Suprapubic skin (tissue), 4 donors: ENCODE measurements around the gene NHSL2. TPM values are rescaled to one million over a fixed set of nuclear protein-coding genes. Genes with fewer than 3 reads are reported as not detected.

ENCODE experiments used
- DNase-seq, 2 donors: peaks; one replicate each; pipeline ENCODE4 v3.0.0-alpha.2; 2019; ENCODE audit warnings: low spot score in 2 of 2
- H3K27ac ChIP-seq: fragments of 200-600 bp; sonication (generic); one replicate; pipeline ENCODE4 v1.5.1; 2019
- H3K27me3 ChIP-seq: fragments of 200-600 bp; sonication (generic); one replicate; pipeline ENCODE4 v1.5.1; 2019
- H3K36me3 ChIP-seq: fragments of 200-600 bp; sonication (generic); one replicate; pipeline ENCODE4 v1.5.1; 2019
- H3K4me1 ChIP-seq: fragments of 200-600 bp; sonication (generic); one replicate; pipeline ENCODE4 v1.5.1; 2019
- H3K4me3 ChIP-seq: fragments of 200-600 bp; sonication (generic); one replicate; pipeline ENCODE4 v1.5.1; 2019; ENCODE audit warnings: mild to moderate bottlenecking
- H3K9me3 ChIP-seq: fragments of 200-600 bp; sonication (generic); one replicate; pipeline ENCODE4 v1.5.1; 2019
- CTCF ChIP-seq, 2 donors: fragments of 200-600 bp in 1 of 2; fragments of 450-650 bp in 1 of 2; sonication (generic) in 1 of 2; IDR thresholded peaks; one replicate each; pipeline ENCODE4 v1.5.1; 2016 to 2019; ENCODE audit warnings: antibody characterized with exemption in 2 of 2, mild to moderate bottlenecking in 1 of 2, moderate library complexity in 1 of 2
- EP300 ChIP-seq: sonication (generic); formaldehyde crosslinking; IDR thresholded peaks from one replicate; pipeline ENCODE4 v1.6.1; 2017; ENCODE audit warnings: antibody characterized with exemption
- POLR2A ChIP-seq, 2 donors: fragments of 450-650 bp; IDR thresholded peaks; one replicate each; pipeline ENCODE4 v1.6.1; 2017; ENCODE audit warnings: antibody characterized with exemption in 2 of 2, mild to moderate bottlenecking in 2 of 2, moderate library complexity in 2 of 2
- POLR2AphosphoS5 ChIP-seq, 3 donors: sonication (generic); formaldehyde crosslinking; IDR thresholded peaks; one replicate each; pipeline ENCODE4 v1.6.1; 2017; ENCODE audit warnings: antibody characterized with exemption in 3 of 3
- WGBS: methylation state at CpG from one replicate; pipeline ENCODE4 v1.1.5; 2018; 5-methylcytosine and 5-hydroxymethylcytosine counted together
- total RNA-seq, 4 donors: library from RNA; depleted of rRNA; stranded (reverse); fragments of >200 nt; gene quantifications; one replicate each; pipeline ENCODE4 v1.1.0, GENCODE V29; 2016

The NHSL2 gene
- total RNA-seq, 4 donors from 2014 or later: 2.0 to 4.7 (median 3.0) TPM

GRCh38 chrX:72030431-72030830 is 119.8 kb downstream of the NHSL2 start:
- no peaks in the 10 kb centered on the region for H3K27me3 ChIP-seq
- H3K9me3 ChIP-seq: no peaks in the 10 kb centered on the region
- no peak overlapping the region for H3K27ac ChIP-seq
- no peak for TF ChIP-seq EP300
- H3K4me1 ChIP-seq: peaks cover 3% of the 10 kb centered on the region
- no peak for DNase-seq
- no peaks in the 10 kb centered on the region for H3K36me3 ChIP-seq
- WGBS: 68% methylated on average over 3 of the region's 3 CpGs
- no peak overlapping the region for H3K4me3 ChIP-seq

GRCh38 chrX:72031118-72031517 is 120.5 kb downstream of the NHSL2 start:
- no peak overlapping the region for H3K4me3 ChIP-seq
- TF ChIP-seq POLR2AphosphoS5 (IDR thresholded peaks at IDR 0.05): no peak
- TF ChIP-seq POLR2A (IDR thresholded peaks at IDR 0.05): no peak
- no peak for TF ChIP-seq EP300
- no peaks in the 10 kb centered on the region for H3K9me3 ChIP-seq
- H3K36me3 ChIP-seq: no peaks in the 10 kb centered on the region
- peaks cover 3% of the 10 kb centered on the region for H3K4me1 ChIP-seq
- H3K27ac ChIP-seq: no peak overlapping the region
- H3K27me3 ChIP-seq: no peaks in the 10 kb centered on the region
- 40% methylated on average over 1 of the region's 1 CpG for WGBS
- DNase-seq: no peak

GRCh38 chrX:72031634-72032033 is 121.0 kb downstream of the NHSL2 start:
- H3K4me3 ChIP-seq: no peak overlapping the region
- no peaks in the 10 kb centered on the region for H3K27me3 ChIP-seq
- DNase-seq: no peak
- no peaks in the 10 kb centered on the region for H3K36me3 ChIP-seq
- whole genome bisulfite sequencing: 63% methylated on average over 5 of the region's 5 CpGs
- peaks cover 3% of the 10 kb centered on the region for H3K4me1 ChIP-seq
- no peak overlapping the region for H3K27ac ChIP-seq
- no peaks in the 10 kb centered on the region for H3K9me3 ChIP-seq
- TF ChIP-seq EP300 (no peak), POLR2AphosphoS5 (IDR thresholded peaks at IDR 0.05) (no peak), POLR2A (IDR thresholded peaks at IDR 0.05) (no peak), CTCF (IDR thresholded peaks at IDR 0.05) (no peak)

GRCh38 chrX:72037601-72038000 is 127.0 kb downstream of the NHSL2 start:
- Histone ChIP-seq H3K36me3 (no peaks in the 10 kb centered on the region), H3K9me3 (no peaks in the 10 kb centered on the region), H3K4me3 (no peak overlapping the region), H3K4me1 (no peaks in the 10 kb centered on the region), H3K27ac (no peak overlapping the region), H3K27me3 (no peaks in the 10 kb centered on the region)
- 52% methylated on average over 2 of the region's 2 CpGs for WGBS
- TF ChIP-seq POLR2A (IDR thresholded peaks at IDR 0.05): no peak
- no peak for TF ChIP-seq POLR2AphosphoS5 (IDR thresholded peaks at IDR 0.05)
- no peak for TF ChIP-seq EP300
- TF ChIP-seq CTCF (IDR thresholded peaks at IDR 0.05): no peak
- no peak for DNase-seq

GRCh38 chrX:72038016-72038415 is 127.4 kb downstream of the NHSL2 start:
- Histone ChIP-seq H3K27ac (no peak overlapping the region), H3K36me3 (no peaks in the 10 kb centered on the region), H3K9me3 (no peaks in the 10 kb centered on the region), H3K27me3 (no peaks in the 10 kb centered on the region), H3K4me3 (no peak overlapping the region), H3K4me1 (no peaks in the 10 kb centered on the region)
- 90% methylated on average over 4 of the region's 4 CpGs for WGBS
- DNase-seq: no peak
- TF ChIP-seq POLR2AphosphoS5 (IDR thresholded peaks at IDR 0.05): no peak
- TF ChIP-seq EP300: no peak
- no peak for TF ChIP-seq POLR2A (IDR thresholded peaks at IDR 0.05)
- no peak for TF ChIP-seq CTCF (IDR thresholded peaks at IDR 0.05)

- Histone ChIP-seq H3K36me3 (no peaks in the 10 kb centered on the region), H3K4me1 (no peaks in the 10 kb centered on the region), H3K4me3 (no peak overlapping the region), H3K27me3 (no peaks in the 10 kb centered on the region), H3K9me3 (no peaks in the 10 kb centered on the region), H3K27ac (no peak overlapping the region)
- 71% methylated on average over 2 of the region's 2 CpGs for WGBS
- no peak for TF ChIP-seq CTCF (IDR thresholded peaks at IDR 0.05)
- no peak for TF ChIP-seq EP300
- no peak for TF ChIP-seq POLR2AphosphoS5 (IDR thresholded peaks at IDR 0.05)
- no peak for TF ChIP-seq POLR2A (IDR thresholded peaks at IDR 0.05)
- DNase-seq: no peak
Measured at GRCh38 chrX:72038868-72039267, 128.2 kb downstream of the NHSL2 start.
